NCI-H2029 (cell line): ENCODE measurements around the gene NPAS1.
"Not testable (repeated sequence)": the region's sequence is repeated elsewhere in the genome, so short reads cannot be mapped to it uniquely, and the experiment has no call there.

Source experiments
- DNase-seq: peaks from one replicate; lab custom pipeline; 2025; lab: John Stamatoyannopoulos, UW

NPAS1 gene

GRCh38 chr19:46990991-46991676 is 28.5 kb upstream of the NPAS1 start:
- peak; percentile 71 for DNase-seq

GRCh38 chr19:46992699-46993535 is 26.7 kb upstream of the NPAS1 start:
- DNase-seq: no peak

- DNase-seq: no peak
These were observed 26.0 kb upstream of the NPAS1 start for GRCh38 chr19:46993622-46994021.

- no peak for DNase-seq
These were observed 25.4 kb upstream of the NPAS1 start for GRCh38 chr19:46994141-46994686.

- DNase-seq: no peak
These were observed 24.1 kb upstream of the NPAS1 start for GRCh38 chr19:46995492-46995891.

- DNase-seq: no peak
These were observed 21.1 kb upstream of the NPAS1 start for GRCh38 chr19:46998445-46999125.

GRCh38 chr19:46999377-46999776 is 20.3 kb upstream of the NPAS1 start:
- no peak for DNase-seq

- DNase-seq: no peak
These were observed 19.8 kb upstream of the NPAS1 start for GRCh38 chr19:46999878-47000277.

- DNase-seq: no peak
These were observed 19.3 kb upstream of the NPAS1 start for GRCh38 chr19:47000373-47000772.

- DNase-seq: no peak
These were observed 18.1 kb upstream of the NPAS1 start for GRCh38 chr19:47001584-47001983.

- DNase-seq: no peak
These were observed 17.4 kb upstream of the NPAS1 start for GRCh38 chr19:47002106-47002766.

GRCh38 chr19:47002853-47003610 is 16.6 kb upstream of the NPAS1 start:
- DNase-seq: no peak

GRCh38 chr19:47003611-47004465 is 15.8 kb upstream of the NPAS1 start:
- peak; percentile 30 for DNase-seq

- no peak for DNase-seq
These were observed 14.4 kb upstream of the NPAS1 start for GRCh38 chr19:47005164-47005641.

GRCh38 chr19:47005873-47006272 is 13.8 kb upstream of the NPAS1 start:
- DNase-seq: peak; percentile 77

- DNase-seq: no peak
These were observed 13.1 kb upstream of the NPAS1 start for GRCh38 chr19:47006496-47006895.

- DNase-seq: not testable (repeated sequence)
These were observed 9.1 kb upstream of the NPAS1 start for GRCh38 chr19:47010549-47010948.

GRCh38 chr19:47012617-47013016 is 7.0 kb upstream of the NPAS1 start:
- DNase-seq: no peak

- peak; percentile 52 for DNase-seq
These were observed 6.6 kb upstream of the NPAS1 start for GRCh38 chr19:47013041-47013517.

GRCh38 chr19:47018923-47019322 is 714 bp upstream of the NPAS1 start:
- no peak for DNase-seq
